Measurements from ENCODE around the gene ELOVL6. TPM values are rescaled to one million over a fixed set of nuclear protein-coding genes. Genes with fewer than 3 reads are reported as not detected.

Gene ELOVL6
- total and polyA plus RNA-seq, 9 of the 15 experiments (the other 6 are each of a cell fraction or from before 2014, with no cell fraction given), result 18.3 to 82.6 (median 46.0) TPM

DNA sequence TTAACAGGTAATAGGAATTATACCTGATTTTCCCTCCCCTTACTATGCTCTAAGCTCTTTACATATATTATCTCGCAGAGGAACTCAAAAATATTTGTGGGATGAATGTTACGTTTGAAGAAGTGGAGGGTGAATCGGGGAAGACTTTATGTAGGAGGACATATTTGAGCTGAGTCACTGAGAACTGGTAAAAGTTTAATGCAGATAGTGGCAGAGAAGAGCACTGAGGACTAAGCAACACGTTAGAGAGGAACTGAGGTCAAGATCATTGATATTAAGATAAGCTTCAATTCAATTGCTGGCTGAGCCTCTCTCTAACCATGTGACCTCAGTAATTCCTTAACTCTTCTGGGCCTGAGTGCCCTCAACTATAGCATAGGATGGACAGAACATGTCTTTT lies 26.4 kb upstream of the ELOVL6 start (continued):
- TF ChIP-seq MGA (IDR thresholded peaks at IDR 0.05) (no peak), RAD51 (IDR thresholded peaks at IDR 0.05; ENCODE audit: borderline replicate concordance, low read depth) (0 out of 2 replicates have a peak, but pooled peaks have one; percentile 41), ILF3 (IDR thresholded peaks at IDR 0.05; ENCODE audit: borderline replicate concordance) (no peak), ZBTB33 (CRISPR knock-in tag; IDR thresholded peaks at IDR 0.05) (no peak), GATA2 (CRISPR knock-in tag; IDR thresholded peaks at IDR 0.05) (peak; percentile 55; the same call in 1 of the 2 replicates), NFE2L1 (tag; IDR thresholded peaks at IDR 0.05; ENCODE audit: borderline replicate concordance, low read depth) (peak; percentile 11; the same call in 1 of the 2 replicates), TCF3 (CRISPR knock-in tag; IDR thresholded peaks at IDR 0.05) (no peak), ZNF395 (CRISPR knock-in tag; IDR thresholded peaks at IDR 0.05) (no peak), CHAMP1 (IDR thresholded peaks at IDR 0.05) (0 out of 2 replicates have a peak, but pooled peaks have one; percentile 35)
